IMR-90 (cell line): ENCODE data around the gene TPGS1. TPM values are rescaled to one million over a fixed set of nuclear protein-coding genes. Genes with fewer than 3 reads are reported as not detected.

ENCODE experiments used
- ATAC-seq: fragments of 200-7000 bp; cut with Tn5 transposase; 2 replicates; pipeline ENCODE4 v1.9.1; 2020; ENCODE audit warnings: low read depth, mild to moderate bottlenecking, moderate library complexity
- BruUV-seq: library from RNA; stranded (reverse); fragments of 400-500 nt; replicated peaks from 2 replicates; lab custom pipeline; 2021; lab: Mats Ljungman, UMichigan
- CTCF ChIA-PET: fragments of 300-600 bp; formaldehyde crosslinking; extraction: SDS; loops from one replicate; lab custom pipeline; 2021; ENCODE audit warnings: antibody characterized with exemption; lab: Yijun Ruan, JAX
- POLR2A ChIA-PET: fragments of 300-600 bp; sonication (Branson Sonifier 250); formaldehyde crosslinking; loops from one replicate; lab custom pipeline; 2022; ENCODE audit warnings: antibody characterized with exemption; ENCODE audit not compliant: unreplicated experiment; lab: Charles Lee
- DNase-seq: peaks from one replicate; pipeline ENCODE4 v3.0.0; 2013
- H2AFZ ChIP-seq: replicated peaks from 2 replicates; pipeline ENCODE3; 2013; ENCODE audit warnings: low read length, mild to moderate bottlenecking; ENCODE audit not compliant: poor library complexity
- H2AK5ac ChIP-seq: 2 replicates; pipeline ENCODE4 v1.6.1; 2013; ENCODE audit warnings: low read depth, low read length, inconsistent platforms
- H2AK9ac ChIP-seq: replicated peaks from 2 replicates; pipeline ENCODE3; 2013; ENCODE audit warnings: mild to moderate bottlenecking, low read depth, low read length, moderate library complexity; ENCODE audit not compliant: poor library complexity
- H2BK120ac ChIP-seq: 2 replicates; pipeline ENCODE4 v1.6.1; 2013; ENCODE audit warnings: low read depth, low read length, inconsistent platforms
- H2BK15ac ChIP-seq: 3 replicates; pipeline ENCODE4 v1.6.1; 2013; ENCODE audit warnings: low read depth, low read length, inconsistent platforms
- H2BK20ac ChIP-seq: 2 replicates; pipeline ENCODE4 v1.6.1; 2013; ENCODE audit warnings: low read depth, mild to moderate bottlenecking, inconsistent platforms, low read length, moderate library complexity
- H2BK5ac ChIP-seq: 2 replicates; pipeline ENCODE4 v1.6.1; 2013; ENCODE audit warnings: mild to moderate bottlenecking, low read depth, low read length, inconsistent platforms; ENCODE audit not compliant: poor library complexity, severe bottlenecking
- H3K14ac ChIP-seq: replicated peaks from 2 replicates; pipeline ENCODE4 v1.6.1; 2013; ENCODE audit warnings: low read depth, low read length, inconsistent platforms
- H3K18ac ChIP-seq: 2 replicates; pipeline ENCODE4 v1.6.1; 2013; ENCODE audit warnings: low read depth, low read length, control low read depth
- H3K23ac ChIP-seq: 2 replicates; pipeline ENCODE4 v1.6.1; 2013; ENCODE audit warnings: low read depth, low read length, inconsistent platforms
- H3K27ac ChIP-seq: 2 replicates; pipeline ENCODE4 v1.5.1; 2013; ENCODE audit warnings: mild to moderate bottlenecking, control low read depth, low read length; ENCODE audit not compliant: insufficient read depth
- H3K27me3 ChIP-seq: 2 replicates; pipeline ENCODE4 v1.6.1; 2013; ENCODE audit warnings: low read length; ENCODE audit not compliant: control insufficient read depth, insufficient read depth
- H3K36me3 ChIP-seq: 2 replicates; pipeline ENCODE4 v1.6.1; 2013; ENCODE audit warnings: low read length, mixed read lengths; ENCODE audit not compliant: control insufficient read depth, insufficient read depth
- H3K4ac ChIP-seq: 2 replicates; pipeline ENCODE4 v1.6.1; 2013; ENCODE audit warnings: low read depth, low read length, inconsistent platforms
- H3K4me1 ChIP-seq: 2 replicates; pipeline ENCODE4 v1.6.1; 2013; ENCODE audit warnings: low read length, mixed read lengths; ENCODE audit not compliant: control insufficient read depth, insufficient read depth
- H3K4me2 ChIP-seq: 2 replicates; pipeline ENCODE4 v1.6.1; 2013; ENCODE audit warnings: low read depth, mild to moderate bottlenecking, control low read depth, low read length, moderate library complexity
- H3K4me3 ChIP-seq: 2 replicates; pipeline ENCODE4 v1.5.1; 2013; ENCODE audit warnings: low read depth, mild to moderate bottlenecking, control low read depth, low read length, moderate library complexity; ENCODE audit not compliant: insufficient read depth
- H3K56ac ChIP-seq: 2 replicates; pipeline ENCODE4 v1.6.1; 2013; ENCODE audit warnings: low read length, inconsistent platforms; ENCODE audit not compliant: insufficient read depth; ENCODE audit errors: extremely low read depth
- H3K79me1 ChIP-seq, 2 experiments: 2 replicates each; pipeline ENCODE4 v1.6.1; 2013; ENCODE audit warnings: low read length in 2 of 2, inconsistent platforms in 1 of 2, low read depth in 1 of 2
- H3K9ac ChIP-seq: 2 replicates; pipeline ENCODE4 v1.6.1; 2013; ENCODE audit warnings: low read depth, low read length, control low read depth
- H3K9me1 ChIP-seq: 2 replicates; pipeline ENCODE4 v1.6.1; 2013; ENCODE audit warnings: low read length, inconsistent platforms; ENCODE audit not compliant: insufficient read depth
- H3K9me3 ChIP-seq: 2 replicates; pipeline ENCODE4 v1.6.1; 2013; ENCODE audit warnings: low read length; ENCODE audit not compliant: control insufficient read depth, insufficient read depth
- H4K20me1 ChIP-seq: 2 replicates; pipeline ENCODE4 v1.6.1; 2013; ENCODE audit warnings: low read length, inconsistent platforms; ENCODE audit not compliant: insufficient read depth
- H4K5ac ChIP-seq: 2 replicates; pipeline ENCODE4 v1.6.1; 2013; ENCODE audit warnings: mild to moderate bottlenecking, low read depth, low read length, control low read depth
- H4K8ac ChIP-seq, 2 experiments: 2 replicates each; pipeline ENCODE4 v1.6.1; 2013; ENCODE audit warnings: low read depth in 2 of 2, low read length in 2 of 2, control low read depth in 1 of 2, inconsistent platforms in 1 of 2
- H4K91ac ChIP-seq: 2 replicates; pipeline ENCODE4 v1.6.1; 2013; ENCODE audit warnings: low read depth, low read length, inconsistent platforms; ENCODE audit not compliant: insufficient read depth
- BHLHE40 ChIP-seq: fragments of 150-350 bp; IDR thresholded peaks from 2 replicates; pipeline ENCODE4 v1.6.1; 2016; ENCODE audit warnings: mild to moderate bottlenecking, low read depth, low read length
- CEBPB ChIP-seq: IDR thresholded peaks from 2 replicates; pipeline ENCODE4 v1.6.1; 2012; ENCODE audit warnings: low read depth, low read length, improper control_type of control experiment
- FOS ChIP-seq: fragments of 150-350 bp; IDR thresholded peaks from 2 replicates; pipeline ENCODE4 v1.6.1; 2016; ENCODE audit warnings: low read depth, low read length
- MAFK ChIP-seq: IDR thresholded peaks from 2 replicates; pipeline ENCODE4 v1.6.1; 2012; ENCODE audit warnings: low read depth, low read length, improper control_type of control experiment
- MAZ ChIP-seq: IDR thresholded peaks from 2 replicates; pipeline ENCODE4 v1.6.1; 2012; ENCODE audit warnings: low read depth, mild to moderate bottlenecking, low read length, improper control_type of control experiment, moderate library complexity, borderline replicate concordance
- NFE2L2 ChIP-seq: fragments of 150-350 bp; IDR thresholded peaks from 2 replicates; pipeline ENCODE4 v1.6.1; 2016; ENCODE audit warnings: low read depth, mild to moderate bottlenecking, low read length
- POLR2A ChIP-seq: IDR thresholded peaks from 2 replicates; pipeline ENCODE4 v1.6.1; 2012; ENCODE audit warnings: mild to moderate bottlenecking, low read depth, low read length
- RCOR1 ChIP-seq: IDR thresholded peaks from 2 replicates; pipeline ENCODE4 v1.6.1; 2012; ENCODE audit warnings: mild to moderate bottlenecking, low read length, improper control_type of control experiment; ENCODE audit not compliant: insufficient replicate concordance
- RFX5 ChIP-seq: IDR thresholded peaks from 2 replicates; pipeline ENCODE4 v1.8.0; 2012; ENCODE audit warnings: low read depth, mild to moderate bottlenecking, low read length, moderate library complexity
- SMC3 ChIP-seq: fragments of 150-350 bp; IDR thresholded peaks from 2 replicates; pipeline ENCODE4 v1.6.1; 2016; ENCODE audit warnings: low read depth, mild to moderate bottlenecking, antibody characterized with exemption, low read length, moderate library complexity
- WGBS, 2 experiments: methylation state at CpG; one replicate each; pipeline versions ENCODE4 v1.1.5 to v1.1.7; 2013; ENCODE audit warnings: missing lambda C conversion rate in 2 of 2; ENCODE audit not compliant: insufficient read length in 1 of 2; ENCODE audit errors: extremely low coverage in 2 of 2; 5-methylcytosine and 5-hydroxymethylcytosine counted together
- dilution Hi-C: fragments of 300-500 bp; cut with HindIII; formaldehyde crosslinking; loops from one replicate; pipeline ENCODE4 v1.14.3; 2018; ENCODE audit warnings: low sequenced_read_pairs; ENCODE audit not compliant: unreplicated experiment
- in situ Hi-C: fragments of 300-500 bp; cut with MboI; formaldehyde crosslinking; loops from 3 replicates; pipeline ENCODE4 v1.14.3; 2019; ENCODE audit warnings: low sequenced_read_pairs, inconsistent platforms, mixed read lengths
- intact Hi-C: fragments of 100-400 bp; cut with micrococcal nuclease; formaldehyde crosslinking; loops from 2 replicates; pipeline ENCODE4 v1.10.0; 2022
- polyA plus RNA-seq, 3 experiments: library from polyadenylated mRNA; depleted of rRNA; stranded (reverse); fragments of >200 nt; gene quantifications; 2 replicates each; pipeline ENCODE4 v1.2.3, GENCODE V29; 2012; ENCODE audit warnings: low replicate concordance in 1 of 3
- total RNA-seq: library from RNA; depleted of rRNA; stranded (reverse); fragments of >200 nt; gene quantifications from 2 replicates; pipeline ENCODE4 v1.2.3, GENCODE V29; 2012
- TF ChIP-seq, protein P1 (sequence below): fragments of 150-350 bp; IDR thresholded peaks from 2 replicates; pipeline ENCODE4 v1.6.1; 2016; ENCODE audit warnings: low read depth, mild to moderate bottlenecking, low read length, moderate library complexity, borderline replicate concordance
- TF ChIP-seq, protein P2 (sequence below): fragments of 150-350 bp; IDR thresholded peaks from 2 replicates; pipeline ENCODE4 v1.6.1; 2017; ENCODE audit warnings: mild to moderate bottlenecking, antibody characterized with exemption, low read length, low read depth

TPGS1 gene
- total and polyA plus RNA-seq, 2 of the 4 experiments (the other 2 are of a cell fraction), result 2.7 to 6.3 TPM

DNA sequence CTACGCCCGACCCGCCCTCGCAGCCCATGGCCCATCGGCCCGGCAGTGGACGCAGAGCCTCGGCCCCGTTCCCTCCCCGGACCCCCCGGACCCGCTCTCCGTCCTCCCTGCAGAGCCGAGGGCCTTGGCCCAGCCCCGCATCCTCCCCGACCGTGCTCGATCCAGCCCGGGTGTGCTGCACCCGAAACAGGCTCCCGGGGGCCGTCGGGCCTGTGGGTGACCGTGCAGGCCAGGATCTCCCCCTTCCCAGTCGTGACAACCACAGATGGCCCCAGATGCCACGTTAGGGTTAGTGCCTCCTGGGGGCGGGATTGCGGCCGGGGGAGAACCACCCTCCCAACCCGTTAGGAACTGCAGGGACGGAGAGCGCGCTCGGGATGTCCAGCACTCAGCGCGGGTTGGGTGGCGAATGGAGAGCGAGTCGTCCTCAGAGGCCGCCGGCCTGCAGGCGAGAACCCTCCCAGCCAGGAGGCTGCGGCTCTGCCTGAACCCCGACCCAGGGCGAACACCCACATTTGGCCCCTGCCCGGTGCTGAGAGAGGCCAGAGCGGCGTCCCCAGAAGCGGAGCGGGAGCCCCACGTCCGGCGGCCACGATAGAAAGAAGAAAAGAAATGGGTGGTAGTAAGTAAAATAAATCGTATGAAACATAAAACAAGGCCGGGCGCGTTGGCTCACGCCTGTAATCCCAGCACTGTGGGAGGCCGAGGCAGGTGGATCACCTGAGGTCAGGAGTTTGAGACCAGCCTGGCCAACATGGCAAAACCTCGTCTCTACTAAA, 17.7 kb upstream of the TPGS1 start:
- no TSS peak for BruUV-seq
- Histone ChIP-seq H2BK15ac (no peak overlapping the region), H3K36me3 (no peaks in the 10 kb centered on the region), H3K4me1 (peaks cover 4% of the 10 kb centered on the region; the same call in 1 of the 2 replicates), H4K5ac (peak overlapping the region; percentile 88), H2BK120ac (no peak overlapping the region; the same call in 1 of the 2 replicates), H2AK9ac (peak overlapping the region; percentile 97), H2BK5ac (peak overlapping the region; percentile 57), H4K8ac (peak overlapping the region; percentile 29 to 95; a peak in 3 of 4 replicates), H2AFZ (peak overlapping the region; percentile 97), H3K56ac (no peak overlapping the region), H3K27me3 (peaks cover 8% of the 10 kb centered on the region; the same call in 1 of the 2 replicates), H3K4ac (peak overlapping the region; percentile 86), H3K4me3 (peak overlapping the region; percentile 85), H3K9ac (peak overlapping the region; percentile 77), H4K91ac (peak overlapping the region; percentile 75), H3K9me1 (peaks cover 4% of the 10 kb centered on the region; the same call in 1 of the 2 replicates), H3K4me2 (peak overlapping the region; percentile 98), H3K79me1 (peaks cover 0 to 7% of the 10 kb centered on the region in 2 experiments; a peak in 1 of 4 replicates), H2BK20ac (no peak overlapping the region), H3K9me3 (no peaks in the 10 kb centered on the region), H3K14ac (peak overlapping the region; percentile 96), H3K23ac (peak overlapping the region; percentile 59), H2AK5ac (peak overlapping the region; percentile 73), H4K20me1 (no peaks in the 10 kb centered on the region), H3K27ac (peak overlapping the region; percentile 60), H3K18ac (no peak overlapping the region; the same call in 1 of the 2 replicates)
- intact Hi-C loops (loop anchor here (10.0 kb wide), 1 partner anchor 145 kb away; the partner anchor contains the start of gene MIER2), in situ Hi-C loops (no loop called here), dilution Hi-C loops (no loop called here)
- ATAC-seq, result peak; percentile 53
- 16% methylated on average over 14 of the region's 61 CpGs; no CpG with 5 or more reads in 1 of the 2 experiments for WGBS, 2 experiments
- TF ChIP-seq BHLHE40 (no peak), RFX5 (no peak), MAFK (no peak), POLR2A (no peak), MAZ (no peak), FOS (no peak), NFE2L2 (no peak), CEBPB (no peak), RCOR1 (no peak), SMC3 (no peak)
- TF ChIP-seq, protein P1, sequence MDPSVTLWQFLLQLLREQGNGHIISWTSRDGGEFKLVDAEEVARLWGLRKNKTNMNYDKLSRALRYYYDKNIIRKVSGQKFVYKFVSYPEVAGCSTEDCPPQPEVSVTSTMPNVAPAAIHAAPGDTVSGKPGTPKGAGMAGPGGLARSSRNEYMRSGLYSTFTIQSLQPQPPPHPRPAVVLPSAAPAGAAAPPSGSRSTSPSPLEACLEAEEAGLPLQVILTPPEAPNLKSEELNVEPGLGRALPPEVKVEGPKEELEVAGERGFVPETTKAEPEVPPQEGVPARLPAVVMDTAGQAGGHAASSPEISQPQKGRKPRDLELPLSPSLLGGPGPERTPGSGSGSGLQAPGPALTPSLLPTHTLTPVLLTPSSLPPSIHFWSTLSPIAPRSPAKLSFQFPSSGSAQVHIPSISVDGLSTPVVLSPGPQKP, result no peak
- TF ChIP-seq, protein P2, sequence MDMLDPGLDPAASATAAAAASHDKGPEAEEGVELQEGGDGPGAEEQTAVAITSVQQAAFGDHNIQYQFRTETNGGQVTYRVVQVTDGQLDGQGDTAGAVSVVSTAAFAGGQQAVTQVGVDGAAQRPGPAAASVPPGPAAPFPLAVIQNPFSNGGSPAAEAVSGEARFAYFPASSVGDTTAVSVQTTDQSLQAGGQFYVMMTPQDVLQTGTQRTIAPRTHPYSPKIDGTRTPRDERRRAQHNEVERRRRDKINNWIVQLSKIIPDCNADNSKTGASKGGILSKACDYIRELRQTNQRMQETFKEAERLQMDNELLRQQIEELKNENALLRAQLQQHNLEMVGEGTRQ, result no peak
- POLR2A ChIA-PET, result no interaction called here
- DNase-seq, result peak; percentile 8
- CTCF ChIA-PET, result interaction anchor here (2.0 kb wide), 1 partner anchor 17 kb away, joined by 7 read pairs; no protein-coding TSS in a partner anchor
